ENCODE results near the gene C19orf44.

GRCh38 chr19:16569609-16570320, 73.6 kb downstream of the C19orf44 start:
- TF ChIP-seq, protein P1, sequence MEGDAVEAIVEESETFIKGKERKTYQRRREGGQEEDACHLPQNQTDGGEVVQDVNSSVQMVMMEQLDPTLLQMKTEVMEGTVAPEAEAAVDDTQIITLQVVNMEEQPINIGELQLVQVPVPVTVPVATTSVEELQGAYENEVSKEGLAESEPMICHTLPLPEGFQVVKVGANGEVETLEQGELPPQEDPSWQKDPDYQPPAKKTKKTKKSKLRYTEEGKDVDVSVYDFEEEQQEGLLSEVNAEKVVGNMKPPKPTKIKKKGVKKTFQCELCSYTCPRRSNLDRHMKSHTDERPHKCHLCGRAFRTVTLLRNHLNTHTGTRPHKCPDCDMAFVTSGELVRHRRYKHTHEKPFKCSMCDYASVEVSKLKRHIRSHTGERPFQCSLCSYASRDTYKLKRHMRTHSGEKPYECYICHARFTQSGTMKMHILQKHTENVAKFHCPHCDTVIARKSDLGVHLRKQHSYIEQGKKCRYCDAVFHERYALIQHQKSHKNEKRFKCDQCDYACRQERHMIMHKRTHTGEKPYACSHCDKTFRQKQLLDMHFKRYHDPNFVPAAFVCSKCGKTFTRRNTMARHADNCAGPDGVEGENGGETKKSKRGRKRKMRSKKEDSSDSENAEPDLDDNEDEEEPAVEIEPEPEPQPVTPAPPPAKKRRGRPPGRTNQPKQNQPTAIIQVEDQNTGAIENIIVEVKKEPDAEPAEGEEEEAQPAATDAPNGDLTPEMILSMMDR (IDR thresholded peaks at IDR 0.05) = no peak
- TF ChIP-seq POLR2A (IDR thresholded peaks at IDR 0.05) (no peak), POLR2AphosphoS5 (IDR thresholded peaks at IDR 0.05) (peak in 2 of 3 donors; percentile 30 to 40), EP300 (IDR thresholded peaks at IDR 0.05) (no peak)
